GM19193 (cell line): ENCODE results near the gene EPS8L1.

ENCODE experiments used
- POLR2A ChIP-seq: IDR thresholded peaks from 4 replicates; pipeline ENCODE4 v1.6.1; 2011; ENCODE audit not compliant: insufficient read depth, insufficient read length; ENCODE audit errors: extremely low read depth

Gene EPS8L1

DNA sequence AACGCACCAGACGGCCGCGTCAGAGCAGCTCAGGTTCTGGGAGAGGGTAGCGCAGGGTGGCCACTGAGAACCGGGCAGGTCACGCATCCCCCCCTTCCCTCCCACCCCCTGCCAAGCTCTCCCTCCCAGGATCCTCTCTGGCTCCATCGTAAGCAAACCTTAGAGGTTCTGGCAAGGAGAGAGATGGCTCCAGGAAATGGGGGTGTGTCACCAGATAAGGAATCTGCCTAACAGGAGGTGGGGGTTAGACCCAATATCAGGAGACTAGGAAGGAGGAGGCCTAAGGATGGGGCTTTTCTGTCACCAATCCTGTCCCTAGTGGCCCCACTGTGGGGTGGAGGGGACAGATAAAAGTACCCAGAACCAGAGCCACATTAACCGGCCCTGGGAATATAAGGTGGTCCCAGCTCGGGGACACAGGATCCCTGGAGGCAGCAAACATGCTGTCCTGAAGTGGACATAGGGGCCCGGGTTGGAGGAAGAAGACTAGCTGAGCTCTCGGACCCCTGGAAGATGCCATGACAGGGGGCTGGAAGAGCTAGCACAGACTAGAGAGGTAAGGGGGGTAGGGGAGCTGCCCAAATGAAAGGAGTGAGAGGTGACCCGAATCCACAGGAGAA lies 39.9 kb downstream of the EPS8L1 start:
- TF ChIP-seq POLR2A = no peak

DNA sequence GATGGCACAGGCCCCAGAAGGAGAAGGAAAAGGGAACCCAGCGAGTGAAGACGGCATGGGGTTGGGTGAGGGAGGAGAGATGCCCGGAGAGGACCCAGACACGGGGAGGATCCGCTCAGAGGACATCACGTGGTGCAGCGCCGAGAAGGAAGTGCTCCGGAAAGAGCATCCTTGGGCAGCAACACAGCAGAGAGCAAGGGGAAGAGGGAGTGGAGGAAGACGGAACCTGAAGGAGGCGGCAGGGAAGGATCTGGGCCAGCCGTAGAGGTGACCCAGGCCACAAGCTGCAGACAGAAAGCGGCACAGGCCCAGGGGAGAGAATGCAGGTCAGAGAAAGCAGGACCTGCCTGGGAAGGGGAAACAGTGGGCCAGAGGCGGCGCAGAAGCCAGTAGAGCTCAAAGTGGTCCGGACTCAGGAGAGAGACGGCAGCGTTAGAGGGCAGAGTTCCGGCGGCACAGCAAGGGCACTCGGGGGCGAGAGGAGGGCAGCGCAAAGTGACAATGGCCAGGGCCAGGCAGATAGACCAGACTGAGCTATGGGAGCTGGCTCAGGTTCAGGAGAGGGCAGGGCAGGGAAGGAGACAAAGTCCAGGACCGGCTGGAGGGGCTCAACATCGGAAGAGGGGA lies 40.7 kb downstream of the EPS8L1 start:
- no peak for TF ChIP-seq POLR2A

DNA sequence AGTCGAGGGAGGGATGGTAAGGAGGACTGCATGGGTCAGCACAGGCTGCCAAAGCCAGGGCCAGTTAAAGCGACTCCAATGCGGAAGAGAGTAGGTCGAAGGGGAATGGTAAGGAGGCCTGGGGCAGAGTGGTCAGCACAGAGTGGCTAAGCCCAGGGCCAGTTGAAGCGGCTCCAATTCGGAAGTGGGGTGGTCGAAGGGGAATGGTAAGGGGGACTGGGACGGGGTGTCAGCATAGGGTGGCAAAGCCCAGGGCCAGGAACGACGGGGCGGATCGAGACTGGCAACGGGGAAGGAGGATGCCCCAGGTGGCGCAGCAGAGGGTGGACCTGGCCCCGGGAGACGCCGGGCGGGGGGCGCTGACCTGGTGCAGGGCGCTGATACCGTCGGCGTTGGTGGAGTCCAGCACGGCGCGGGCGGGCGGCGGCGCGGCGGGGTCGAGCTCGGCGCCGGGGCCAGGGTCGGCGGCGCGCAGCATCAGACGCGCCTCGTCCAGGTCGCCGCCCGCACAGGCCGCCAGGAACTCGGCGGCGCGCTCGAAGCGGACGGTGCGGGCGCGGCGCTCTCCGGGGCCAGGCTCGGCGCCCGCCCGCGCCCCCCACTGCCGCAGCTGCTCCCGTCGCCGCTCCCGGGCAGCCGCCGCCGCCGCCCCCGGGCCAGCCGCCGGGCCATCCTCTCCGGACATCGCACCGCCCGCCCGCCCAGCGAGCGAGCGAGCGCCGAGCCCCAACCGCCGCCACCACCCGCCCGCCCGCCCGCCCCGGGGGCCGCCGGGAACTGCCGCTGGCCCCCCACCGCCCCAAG lies 41.4 kb downstream of the EPS8L1 start, which contains the start of gene PPP1R12C:
Gene PPP1R12C, minus strand, starts transcription at position 779 of the 804 bp plus-strand sequence. Its CDS starts 94 bp downstream, at position 685.
- TF ChIP-seq POLR2A = no peak

DNA sequence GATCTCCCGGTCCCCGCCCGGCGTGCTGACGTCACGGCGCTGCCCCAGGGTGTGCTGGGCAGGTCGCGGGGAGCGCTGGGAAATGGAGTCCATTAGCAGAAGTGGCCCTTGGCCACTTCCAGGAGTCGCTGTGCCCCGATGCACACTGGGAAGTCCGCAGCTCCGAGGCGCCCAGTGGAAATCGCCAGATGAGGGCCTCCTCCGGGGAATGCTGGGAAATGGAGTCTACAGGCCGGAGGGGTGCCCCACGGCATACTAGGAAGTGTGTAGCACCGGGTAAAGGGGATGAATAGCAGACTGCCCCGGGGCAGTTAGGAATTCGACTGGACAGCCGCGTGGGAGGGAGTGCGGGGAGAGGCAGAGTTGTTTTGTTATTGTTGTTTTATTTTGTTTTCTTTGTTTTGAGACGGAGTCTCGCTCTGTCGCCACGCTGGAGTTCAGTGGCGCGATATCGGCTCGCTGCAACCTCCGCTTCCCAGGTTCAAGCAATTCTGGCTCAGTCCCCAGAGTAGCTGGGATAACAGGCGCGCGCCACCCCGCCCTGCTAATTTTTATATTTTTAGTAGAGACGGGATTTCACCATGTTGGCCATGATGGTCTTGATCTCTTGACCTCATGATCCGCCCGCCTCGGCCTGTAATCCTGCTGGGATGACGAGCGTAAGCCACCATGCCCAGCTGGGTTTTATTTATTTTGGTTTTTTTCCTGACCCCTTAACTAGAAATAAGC lies 42.2 kb downstream of the EPS8L1 start:
- peak; percentile 71 for TF ChIP-seq POLR2A

DNA sequence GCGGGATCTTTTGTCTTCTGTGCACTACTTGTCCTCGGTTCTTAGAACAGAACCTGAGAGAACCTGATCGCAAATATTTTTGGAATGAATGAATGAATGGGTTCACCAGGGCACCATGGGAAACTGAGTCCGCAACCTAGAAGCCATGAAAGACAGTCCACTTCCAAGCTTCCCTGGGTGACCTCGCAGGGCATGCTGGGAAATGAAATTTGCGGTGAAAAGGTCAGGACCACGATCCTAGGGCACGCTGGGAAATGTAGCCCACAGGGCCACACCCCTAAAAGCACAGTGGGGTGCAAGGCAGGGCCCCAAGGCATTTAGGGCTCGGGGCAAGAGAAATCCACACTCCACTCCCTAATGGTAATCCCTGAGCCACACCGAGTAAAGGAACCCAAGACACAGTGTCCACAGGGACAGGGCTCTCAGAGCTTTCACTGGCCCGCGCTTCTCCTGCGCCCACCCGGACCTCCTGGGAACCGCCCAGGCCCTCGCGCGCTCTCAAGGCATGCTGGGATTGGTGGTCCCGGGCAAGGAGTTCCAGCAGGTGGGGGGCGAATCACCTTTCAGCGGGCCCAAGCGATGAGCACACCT lies 42.8 kb downstream of the EPS8L1 start:
- no peak for TF ChIP-seq POLR2A

DNA sequence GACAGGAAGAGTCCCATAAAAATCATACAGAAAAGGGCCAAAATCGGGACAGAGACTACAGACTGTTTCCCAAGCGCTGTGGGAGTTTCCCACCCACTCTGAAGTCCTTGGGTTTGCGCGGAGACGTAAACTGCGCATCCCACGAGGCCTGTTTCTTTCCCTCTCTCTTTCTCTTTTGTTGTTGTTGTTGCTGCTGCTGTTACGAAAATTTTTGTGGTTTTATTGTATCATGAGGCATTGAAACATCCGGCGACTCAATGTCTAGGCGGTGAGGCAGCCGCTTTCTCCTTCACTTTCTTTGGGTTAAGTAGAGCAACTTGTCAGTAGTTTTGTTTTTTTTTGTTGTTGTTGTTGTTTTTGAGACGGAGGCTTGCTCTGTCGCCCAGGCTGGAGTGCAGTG lies 43.4 kb downstream of the EPS8L1 start:
- no peak for TF ChIP-seq POLR2A

DNA sequence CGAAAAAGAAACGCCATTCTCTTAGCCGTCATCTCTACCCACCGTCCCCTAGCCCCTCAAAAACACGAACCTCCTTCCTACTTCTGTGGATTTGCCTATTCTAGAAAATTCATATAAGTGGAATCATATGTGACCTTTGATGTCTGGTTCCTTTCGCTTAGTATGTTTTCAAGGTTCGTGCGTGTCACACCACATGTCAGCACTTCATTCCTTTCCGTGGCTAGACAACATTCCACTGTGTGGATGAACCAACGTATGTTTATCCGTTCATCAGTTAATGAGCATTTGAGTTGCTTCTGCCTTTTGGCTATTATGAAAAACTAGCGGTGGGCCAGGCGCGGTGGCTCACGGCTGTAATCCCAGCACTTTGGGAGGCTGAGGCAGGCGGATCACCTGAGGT lies 55.8 kb downstream of the EPS8L1 start:
- TF ChIP-seq POLR2A = no peak

DNA sequence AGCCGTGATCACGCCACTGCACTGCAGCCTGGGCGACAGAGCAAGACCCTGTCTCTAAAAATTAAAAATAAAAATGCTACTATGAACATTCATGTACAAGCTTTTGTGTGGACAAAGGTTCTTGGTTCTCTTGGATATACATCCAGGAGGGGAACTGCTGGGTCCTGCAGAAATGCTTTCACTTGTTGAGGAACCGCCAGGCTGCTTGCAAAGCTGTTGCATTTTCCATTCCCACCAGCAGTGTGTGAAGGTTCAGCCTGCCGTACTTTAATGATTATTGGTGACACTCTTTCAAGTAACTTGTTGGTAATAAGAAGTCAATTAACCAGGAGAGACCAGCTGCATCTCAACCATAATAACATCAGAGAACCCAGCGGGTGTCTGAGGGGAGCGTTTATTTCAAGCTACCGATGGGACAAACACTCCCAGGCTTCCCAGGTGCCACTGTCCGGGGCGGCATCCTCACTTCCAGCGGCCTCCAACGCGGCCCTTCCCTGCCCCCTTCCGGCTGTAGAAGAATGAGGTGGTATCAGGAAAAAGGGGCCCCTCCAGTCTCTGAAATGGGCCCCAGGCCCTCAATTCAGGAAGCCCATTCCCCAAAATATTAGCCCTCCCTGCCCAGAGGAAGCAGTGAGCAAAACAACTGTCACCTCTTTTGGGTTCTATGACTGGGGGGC lies 56.9 kb downstream of the EPS8L1 start:
- no peak for TF ChIP-seq POLR2A

DNA sequence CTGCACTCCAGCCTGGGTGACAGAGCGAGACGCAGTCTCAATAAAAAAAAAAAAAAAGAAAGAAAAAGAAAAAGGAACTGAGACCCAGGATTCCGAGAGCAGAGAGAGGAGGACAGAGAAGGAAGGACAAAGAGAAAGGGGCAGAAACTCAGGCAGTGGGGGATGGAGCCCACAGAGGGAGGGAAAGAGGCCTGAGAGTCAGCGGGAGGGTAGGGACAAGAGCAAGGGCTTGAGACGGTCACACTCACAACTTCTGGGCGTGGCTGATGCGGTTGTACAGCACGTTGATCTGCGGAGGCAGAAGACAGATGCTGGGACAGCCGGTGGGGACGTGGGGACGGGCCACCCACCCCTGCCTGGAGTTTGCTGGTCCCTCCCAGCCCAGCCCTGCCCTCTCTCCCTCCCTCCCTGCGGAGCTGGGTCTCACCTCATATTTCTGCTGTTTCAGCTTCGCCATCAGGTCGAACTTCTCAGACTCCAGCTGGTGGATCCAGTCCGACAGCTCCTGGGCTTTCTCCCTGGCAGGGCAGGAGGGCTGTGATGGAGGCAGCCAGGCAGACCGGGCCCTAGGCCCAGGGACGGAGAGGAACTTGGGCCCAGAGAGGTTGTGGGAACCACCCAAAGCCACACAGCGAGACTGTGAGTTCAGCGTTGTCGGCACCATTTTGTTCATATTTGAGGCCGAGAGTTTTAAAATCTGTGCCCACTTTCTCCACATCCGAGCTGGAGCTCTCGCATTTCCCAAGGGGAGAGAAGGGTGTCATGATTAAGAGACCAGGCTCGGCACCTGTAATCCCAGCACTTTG lies 58.2 kb downstream of the EPS8L1 start:
- TF ChIP-seq POLR2A = no peak

DNA sequence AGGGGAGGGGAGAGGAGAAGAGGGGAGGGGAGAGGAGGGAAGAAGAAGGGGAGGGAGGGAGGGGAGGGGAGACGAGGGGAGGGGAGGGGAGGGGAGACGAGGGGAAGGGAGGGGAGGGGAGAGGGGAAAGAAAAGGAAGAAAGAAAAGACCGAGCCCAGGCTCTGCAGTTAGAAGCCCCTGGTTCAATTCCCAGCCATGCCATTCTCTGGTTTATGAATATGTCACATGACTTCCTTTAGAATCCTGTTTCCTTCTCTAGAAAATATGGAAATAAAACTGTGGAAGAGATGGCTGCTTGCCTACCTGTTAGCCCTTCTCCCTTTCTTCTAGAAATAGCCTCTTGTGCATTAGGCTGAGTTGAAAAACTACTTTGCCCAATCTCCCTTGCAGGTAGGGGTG lies 59.1 kb downstream of the EPS8L1 start:
- no peak for TF ChIP-seq POLR2A

DNA sequence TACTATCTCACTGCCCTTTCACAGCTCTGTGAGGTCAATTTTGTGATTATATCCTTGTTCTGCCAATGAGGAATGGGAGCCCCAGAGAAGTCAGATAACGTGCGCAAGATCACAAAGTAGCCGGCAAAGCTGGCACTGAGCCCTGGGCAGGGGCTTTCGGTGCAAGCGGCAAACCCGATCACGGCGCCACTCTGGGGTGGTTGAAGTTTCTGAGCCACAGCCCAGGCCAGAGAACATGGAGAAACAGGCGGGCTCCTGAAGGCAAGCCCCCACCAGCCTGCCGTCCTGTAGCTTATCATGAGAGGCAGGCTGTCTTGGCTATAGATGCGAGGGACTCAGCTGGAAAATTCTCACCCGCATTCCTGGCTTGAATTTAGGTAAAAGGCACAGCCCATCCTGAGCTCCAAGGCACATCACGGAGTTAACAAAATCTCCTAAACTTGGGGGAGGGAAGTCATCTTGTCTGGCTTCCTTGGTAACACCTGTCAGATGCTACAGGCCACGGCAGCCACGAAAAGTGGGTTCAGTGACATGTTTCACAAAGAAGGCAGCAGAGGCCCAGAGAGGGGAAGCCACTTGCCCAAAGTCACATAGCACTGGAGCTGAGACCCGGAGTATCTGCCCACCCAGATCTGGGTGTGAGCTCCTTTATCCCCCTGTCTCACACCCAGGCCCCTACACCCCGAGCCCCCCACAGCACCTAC lies 60.9 kb downstream of the EPS8L1 start:
- no peak for TF ChIP-seq POLR2A
